Psoas muscle (tissue), 8 donors: ENCODE results near the gene NUFIP2. TPM values are rescaled to one million over a fixed set of nuclear protein-coding genes. Genes with fewer than 3 reads are reported as not detected.

ENCODE experiments used
- ATAC-seq, 4 donors: fragments of 200-7000 bp; cut with Tn5 transposase; one replicate each; pipeline ENCODE4 v1.9.1; 2020; ENCODE audit warnings: moderate library complexity in 3 of 4, mild to moderate bottlenecking in 2 of 4
- DNase-seq, 2 donors: peaks; one replicate each; pipeline ENCODE4 v3.0.0-alpha.2; 2020
- H3K27ac ChIP-seq: fragments of 200-600 bp; one replicate; pipeline ENCODE4 v1.8.0; 2022
- H3K27me3 ChIP-seq, 3 donors: fragments of 200-600 bp in 1 of 3; one replicate each; pipeline versions ENCODE4 v1.6.1 to v1.8.0; 2013 to 2022; ENCODE audit warnings: low read length in 2 of 3, mild to moderate bottlenecking in 2 of 3, moderate library complexity in 1 of 3; ENCODE audit not compliant: insufficient read depth in 3 of 3
- H3K36me3 ChIP-seq, 2 donors: fragments of 200-600 bp in 1 of 2; one replicate each; pipeline versions ENCODE4 v1.6.1 to v1.8.0; 2013 to 2022; ENCODE audit warnings: low read depth in 1 of 2, mild to moderate bottlenecking in 1 of 2, moderate library complexity in 1 of 2; ENCODE audit not compliant: insufficient read depth in 1 of 2
- H3K4me1 ChIP-seq: fragments of 200-600 bp; one replicate; pipeline ENCODE4 v1.8.0; 2022
- H3K4me3 ChIP-seq: fragments of 200-600 bp; one replicate; pipeline ENCODE4 v1.8.0; 2022; ENCODE audit warnings: mild to moderate bottlenecking
- H3K9me3 ChIP-seq: fragments of 200-600 bp; one replicate; pipeline ENCODE4 v1.8.0; 2022
- WGBS, 3 donors: extraction: QIAGEN DNeasy Blood & Tissue Kit; methylation state at CpG; one replicate each; pipeline versions ENCODE4 v1.1.6 to v1.1.7; 2013; 5-methylcytosine and 5-hydroxymethylcytosine counted together
- intact Hi-C, 2 donors: fragments of 100-400 bp; cut with DNase I; formaldehyde crosslinking; loops; one replicate each; pipeline versions ENCODE4 v1.11.0 to v1.14.2; 2022
- polyA plus RNA-seq, 3 donors: library from polyadenylated mRNA; stranded (reverse); fragments of 200-250 nt; gene quantifications; one replicate each; pipeline ENCODE4 v1.2.3, GENCODE V29; 2013
- total RNA-seq, 4 donors: library from RNA; stranded (reverse); fragmentation: NEBNext Ultra II Directional in 2 of 4; extraction: Animal tissue kit (Norgen Biotek cat#: 25700) in 2 of 4; gene quantifications; one replicate each; pipeline versions ENCODE4 v1.2.1 to v1.2.4, GENCODE V29; 2021 to 2023
- TF ChIP-seq, protein P1 (sequence below): fragments of 200-600 bp; IDR thresholded peaks from one replicate; pipeline ENCODE4 v1.8.0; 2022; ENCODE audit warnings: antibody characterized with exemption
- donor health status: healthy with polysubstance abuse.
- donor health status: DM: no; HTN: no; CAD: no; lungs with moderate emphysema.
- donor health status: Bipolar disorder and iron deficiency.
- donor health status: healthy.
- donor health status: DM: yes; HTN: yes; CAD: no.
- donor health status: DM: no; HTN: no; CAD: no.
- donor health status: DM: no; HTN: no; CAD: no.
- donor health status: DM: yes; HTN: yes; CAD: no.

The NUFIP2 gene
- total and polyA plus RNA-seq, 7 donors = 7.3 to 50.0 (median 31.1) TPM

DNA sequence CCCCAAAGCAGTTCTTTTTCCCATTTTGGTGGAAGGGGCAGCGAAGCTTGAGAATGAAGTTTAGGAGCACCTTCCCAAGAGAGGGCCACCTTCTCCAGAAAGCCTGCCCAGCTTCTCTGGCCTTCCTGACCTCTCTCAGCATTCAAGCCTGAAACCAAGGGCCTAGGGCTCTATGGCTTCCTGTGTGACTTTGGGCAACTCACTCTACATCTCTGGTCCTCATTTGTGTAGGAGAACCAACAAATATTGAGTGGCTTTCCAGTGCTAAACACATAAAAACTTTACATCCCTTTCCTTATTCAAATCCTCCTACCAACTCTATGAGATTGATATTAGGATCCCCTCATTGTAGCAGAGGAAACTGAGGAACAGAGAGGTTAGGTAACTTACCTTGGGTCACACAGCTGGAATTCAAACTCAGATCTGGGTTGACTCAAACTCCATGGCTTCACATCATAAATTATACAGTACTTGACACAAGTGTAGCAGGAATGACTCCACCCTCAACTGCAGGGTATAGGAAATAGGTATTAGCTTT, 81.8 kb downstream of the NUFIP2 start:
- DNase-seq (no peak), ATAC-seq (no peak)
- H3K27ac ChIP-seq = no peak overlapping the region
- no peaks in the 10 kb centered on the region for H3K27me3 ChIP-seq
- H3K9me3 ChIP-seq = no peaks in the 10 kb centered on the region
- H3K36me3 ChIP-seq = no peaks in the 10 kb centered on the region
- TF ChIP-seq, protein P1, sequence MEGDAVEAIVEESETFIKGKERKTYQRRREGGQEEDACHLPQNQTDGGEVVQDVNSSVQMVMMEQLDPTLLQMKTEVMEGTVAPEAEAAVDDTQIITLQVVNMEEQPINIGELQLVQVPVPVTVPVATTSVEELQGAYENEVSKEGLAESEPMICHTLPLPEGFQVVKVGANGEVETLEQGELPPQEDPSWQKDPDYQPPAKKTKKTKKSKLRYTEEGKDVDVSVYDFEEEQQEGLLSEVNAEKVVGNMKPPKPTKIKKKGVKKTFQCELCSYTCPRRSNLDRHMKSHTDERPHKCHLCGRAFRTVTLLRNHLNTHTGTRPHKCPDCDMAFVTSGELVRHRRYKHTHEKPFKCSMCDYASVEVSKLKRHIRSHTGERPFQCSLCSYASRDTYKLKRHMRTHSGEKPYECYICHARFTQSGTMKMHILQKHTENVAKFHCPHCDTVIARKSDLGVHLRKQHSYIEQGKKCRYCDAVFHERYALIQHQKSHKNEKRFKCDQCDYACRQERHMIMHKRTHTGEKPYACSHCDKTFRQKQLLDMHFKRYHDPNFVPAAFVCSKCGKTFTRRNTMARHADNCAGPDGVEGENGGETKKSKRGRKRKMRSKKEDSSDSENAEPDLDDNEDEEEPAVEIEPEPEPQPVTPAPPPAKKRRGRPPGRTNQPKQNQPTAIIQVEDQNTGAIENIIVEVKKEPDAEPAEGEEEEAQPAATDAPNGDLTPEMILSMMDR = no peak
- H3K4me1 ChIP-seq = no peaks in the 10 kb centered on the region
- intact Hi-C loops = no loop called here
- 92 to 100% (median 100%) methylated on average over 1 of the region's 1 CpG for WGBS, 3 donors
- H3K4me3 ChIP-seq = no peak overlapping the region

DNA sequence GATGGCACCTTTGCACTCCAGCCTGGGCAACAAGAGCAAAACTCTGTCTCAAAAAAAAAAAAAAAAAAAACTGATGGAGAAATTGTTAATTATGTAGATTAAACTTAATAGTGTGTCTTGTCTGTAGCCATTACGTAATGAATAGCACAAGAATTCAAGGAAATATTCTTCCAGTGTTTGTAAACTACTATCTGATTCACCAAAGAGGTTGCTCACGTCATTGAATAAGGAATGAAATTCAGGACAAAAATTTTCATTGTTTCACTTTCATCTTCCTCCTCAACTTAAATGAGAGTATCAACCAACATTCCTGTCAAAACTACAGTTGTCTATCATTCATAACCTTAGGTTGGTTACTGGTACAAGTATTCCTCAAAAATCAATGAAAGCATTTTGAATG, 83.1 kb downstream of the NUFIP2 start:
- WGBS, 3 donors = 83 to 93% (median 88%) methylated on average over 2 of the region's 2 CpGs
- intact Hi-C loops = no loop called here

GRCh38 chr17:29209073-29209472, 84.9 kb downstream of the NUFIP2 start:
- no peak for ATAC-seq
- Histone ChIP-seq H3K4me3 (no peak overlapping the region), H3K36me3 (no peaks in the 10 kb centered on the region), H3K4me1 (no peaks in the 10 kb centered on the region), H3K27me3 (no peaks in the 10 kb centered on the region), H3K9me3 (no peaks in the 10 kb centered on the region), H3K27ac (no peak overlapping the region)
- 86 to 91% (median 86%) methylated on average over 5 of the region's 5 CpGs for WGBS, 3 donors
- TF ChIP-seq, protein P1 = no peak
- intact Hi-C loops = no loop called here
- DNase-seq = no peak

More for the DNA sequence above, 83.1 kb downstream of the NUFIP2 start:
- Histone ChIP-seq H3K27ac (no peak overlapping the region), H3K4me1 (no peaks in the 10 kb centered on the region), H3K27me3 (no peaks in the 10 kb centered on the region), H3K36me3 (no peaks in the 10 kb centered on the region), H3K9me3 (no peaks in the 10 kb centered on the region), H3K4me3 (no peak overlapping the region)
- TF ChIP-seq, protein P1 = no peak
- no peak for DNase-seq
- no peak for ATAC-seq

DNA sequence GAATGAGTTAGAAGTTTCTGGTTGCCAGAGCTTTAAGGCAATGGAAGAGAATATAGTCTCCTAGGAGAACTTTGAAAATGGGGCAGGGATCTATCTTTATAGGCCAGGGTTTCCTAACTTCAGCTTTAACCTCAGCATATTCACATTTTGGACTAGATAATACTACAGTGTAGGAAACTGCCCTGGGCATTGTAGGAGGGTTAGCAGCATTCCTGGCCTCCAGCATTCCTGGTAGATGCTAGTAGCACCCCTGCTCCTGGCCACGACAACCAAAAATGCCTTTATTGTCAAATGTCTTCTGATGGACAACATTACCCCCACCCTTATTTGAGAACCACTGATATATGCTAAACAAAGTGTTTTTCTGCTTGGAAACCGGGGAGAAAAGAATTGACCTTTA, 86.0 kb downstream of the NUFIP2 start:
- 81 to 93% (median 88%) methylated on average over 2 of the region's 2 CpGs for WGBS, 3 donors
- Histone ChIP-seq H3K4me1 (no peaks in the 10 kb centered on the region), H3K4me3 (no peak overlapping the region), H3K27me3 (no peaks in the 10 kb centered on the region), H3K27ac (no peak overlapping the region), H3K36me3 (no peaks in the 10 kb centered on the region), H3K9me3 (no peaks in the 10 kb centered on the region)
- intact Hi-C loops = no loop called here
- DNase-seq (no peak), ATAC-seq (no peak)
- TF ChIP-seq, protein P1 = no peak

Other genes starting within 250 kb of the NUFIP2 start
- 1,000 to 10,000 TPM in 2 of 4 donors, 100 to 1,000 TPM in 2; 770 to 1,274 (median 938) TPM for gene MYO18A, start 113.8 kb downstream of the NUFIP2 start, total RNA-seq
- 100 to 1,000 TPM; 142 to 538 (median 318) TPM for gene MYO18A, start 113.8 kb downstream of the NUFIP2 start, polyA plus RNA-seq
- gene CRYBA1, start 47.3 kb downstream of the NUFIP2 start, total RNA-seq = not detected
- gene CRYBA1, start 47.3 kb downstream of the NUFIP2 start, polyA plus RNA-seq = not detected
- 10 to 100 TPM; 42.5 to 49.8 (median 46.5) TPM for gene TAOK1, start 96.2 kb upstream of the NUFIP2 start, total RNA-seq
- gene TAOK1, start 96.2 kb upstream of the NUFIP2 start, polyA plus RNA-seq = 10 to 100 TPM in 2 of 3 donors, 1 to 10 TPM in 1; 6.3 to 23.0 (median 11.2) TPM